HG02678 (cell line): ENCODE results near the gene UNKL.
"Not testable (repeated sequence)": the region's sequence is repeated elsewhere in the genome, so short reads cannot be mapped to it uniquely, and the experiment has no call there.

Experiments used
- ATAC-seq: cut with Tn5 transposase; IDR thresholded peaks from one replicate; pipeline ENCODE4 v1.9.1; 2021; ENCODE audit warnings: mild to moderate bottlenecking, moderate library complexity; ENCODE audit not compliant: unreplicated experiment

Gene UNKL

DNA sequence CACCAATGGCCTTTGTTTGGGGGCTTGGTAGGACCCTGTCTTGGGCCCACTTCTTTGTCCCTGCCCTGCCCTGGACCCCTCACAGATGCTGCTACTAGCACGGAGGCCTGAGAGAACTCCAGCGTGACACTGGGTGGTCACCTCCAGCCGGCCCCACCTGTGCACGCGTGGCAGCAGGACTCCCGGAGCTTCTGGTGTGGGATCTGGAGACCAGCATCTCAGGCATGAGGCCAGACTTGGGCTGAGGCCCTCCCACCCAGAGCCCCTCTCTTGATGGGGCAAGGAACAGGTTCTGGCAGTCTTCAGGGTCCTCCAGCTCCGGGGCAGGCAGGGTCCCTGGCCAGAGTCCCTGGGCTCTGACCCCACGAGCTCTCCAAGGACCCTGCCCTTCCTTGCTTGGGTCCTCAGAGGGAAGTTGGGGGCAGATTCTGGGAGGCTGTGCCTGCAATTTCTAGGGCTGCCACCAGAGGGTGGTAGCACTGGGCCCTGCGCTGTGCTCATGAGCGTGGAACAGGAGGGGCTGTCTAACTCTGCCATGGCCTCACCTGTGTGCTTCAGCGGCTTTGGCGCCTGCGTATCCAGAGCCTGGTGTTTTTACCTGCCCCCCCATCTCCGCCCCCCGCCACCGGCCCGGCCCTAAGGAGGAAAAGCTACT lies 84.1 kb downstream of the UNKL start:
- no peak for ATAC-seq

GRCh38 chr16:1328961-1329360 lies 85.5 kb downstream of the UNKL start:
- not testable (repeated sequence) for ATAC-seq

- ATAC-seq, result not testable (repeated sequence)
Observed at GRCh38 chr16:1328136-1328535, 86.4 kb downstream of the UNKL start.

DNA sequence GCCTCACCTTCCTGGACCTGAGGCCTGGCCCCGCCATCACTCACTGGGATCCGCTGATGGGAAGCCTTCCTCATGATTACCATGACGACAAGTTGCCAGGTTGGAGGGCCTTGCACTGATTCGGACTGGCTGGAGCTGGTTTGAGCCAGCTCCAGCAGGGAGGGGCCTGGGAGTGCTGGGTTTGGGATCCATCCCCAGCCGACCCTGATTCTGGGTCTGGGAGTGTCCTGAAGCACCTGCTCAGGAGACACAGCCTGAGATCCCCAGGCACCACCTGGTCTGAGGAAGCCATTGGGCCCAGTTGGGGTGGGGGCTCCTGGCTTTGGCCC lies 86.9 kb downstream of the UNKL start:
- no peak for ATAC-seq

GRCh38 chr16:1326946-1327618 lies 87.4 kb downstream of the UNKL start:
- no peak for ATAC-seq

- no peak for ATAC-seq
Observed at GRCh38 chr16:1326391-1326790, 88.1 kb downstream of the UNKL start.

DNA sequence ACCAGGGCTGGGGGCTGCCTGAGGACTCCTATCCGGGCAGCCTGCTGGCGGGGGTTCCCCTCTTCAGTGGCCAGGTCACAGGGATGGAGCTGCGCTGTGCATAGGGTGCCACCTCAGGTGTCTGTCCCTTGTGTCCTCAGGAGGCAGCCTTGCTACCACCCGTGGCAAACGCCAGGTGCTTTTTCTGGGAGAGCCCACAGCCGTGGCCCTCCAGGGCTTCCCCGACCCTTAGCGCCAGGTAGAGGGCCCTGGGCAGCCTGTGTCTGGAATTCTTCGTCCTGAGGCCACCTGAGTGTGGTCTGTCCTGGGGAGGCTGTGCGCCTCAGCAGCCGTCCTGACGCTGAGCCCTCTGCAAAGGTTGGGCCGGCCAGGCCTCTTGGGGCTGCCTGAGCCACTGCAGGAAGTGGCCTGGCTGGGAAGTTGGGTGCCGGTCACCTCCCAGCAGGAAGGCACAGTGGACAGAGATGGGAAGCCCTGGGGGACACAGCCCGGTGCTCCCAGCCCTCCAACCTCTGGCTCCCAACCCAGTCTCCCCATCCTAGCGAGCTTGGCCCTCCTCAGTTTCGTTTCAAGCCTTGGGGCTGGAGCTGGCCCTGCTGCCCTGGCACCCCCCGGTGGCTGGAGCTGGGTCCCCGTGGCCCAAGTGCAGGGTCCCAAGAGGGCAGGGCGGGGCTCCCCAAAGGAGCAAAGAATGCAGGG lies 88.7 kb downstream of the UNKL start:
- ATAC-seq, result no peak

- ATAC-seq, result no peak
Observed at GRCh38 chr16:1325261-1325660, 89.2 kb downstream of the UNKL start.

- no peak for ATAC-seq
Observed at GRCh38 chr16:1324286-1324826, 90.1 kb downstream of the UNKL start.

GRCh38 chr16:1323296-1324239 lies 90.9 kb downstream of the UNKL start:
- ATAC-seq, result no peak

DNA sequence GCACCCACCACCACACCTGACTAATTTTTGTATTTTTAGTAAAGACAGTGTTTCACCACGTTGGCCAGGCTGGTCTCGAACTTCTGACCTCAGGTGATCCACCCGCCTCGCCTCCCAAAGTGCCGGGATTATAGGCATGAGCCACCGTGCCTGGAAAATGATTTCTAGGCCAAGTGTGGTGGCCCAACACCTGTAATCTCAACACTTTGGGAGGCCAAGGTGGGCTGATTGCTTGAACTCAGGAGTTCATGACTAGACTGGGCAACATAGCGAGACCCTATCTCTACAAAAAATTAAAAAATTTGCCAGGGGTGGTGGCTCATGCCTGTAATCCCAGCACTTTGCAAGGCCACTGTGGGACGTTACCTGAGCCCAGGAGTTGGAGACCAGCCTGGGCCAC lies 92.1 kb downstream of the UNKL start:
- no peak for ATAC-seq

DNA sequence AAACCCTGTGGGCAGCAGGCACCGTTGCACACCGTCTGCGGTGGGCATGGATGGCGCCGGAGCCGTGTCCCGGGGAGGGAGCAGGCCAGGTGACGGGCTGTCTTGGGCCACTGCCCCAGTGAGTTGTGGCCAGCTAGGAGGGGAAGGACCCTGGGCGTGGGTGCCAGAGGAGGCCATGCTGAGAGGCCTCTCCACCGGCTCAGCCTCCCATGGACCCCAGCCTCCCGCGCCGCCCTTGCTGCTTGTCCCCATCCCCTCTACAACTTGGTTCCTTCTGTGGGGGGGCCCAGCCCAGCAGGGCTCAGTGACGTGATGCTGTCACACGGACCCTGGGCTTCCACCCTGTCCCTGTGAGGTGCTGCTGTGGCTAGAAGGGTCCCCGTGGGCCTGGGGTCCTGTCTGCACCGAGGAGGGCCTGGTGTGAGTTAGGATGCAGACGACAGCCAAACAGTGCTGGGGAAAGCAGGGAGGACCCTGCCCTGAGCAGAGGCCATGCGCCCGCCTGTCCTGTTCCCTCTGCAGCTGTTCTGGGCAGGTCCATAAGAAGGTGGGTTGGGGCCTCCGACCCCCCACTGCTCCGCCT lies 93.8 kb downstream of the UNKL start:
- ATAC-seq, result no peak

GRCh38 chr16:1320097-1320496 lies 94.4 kb downstream of the UNKL start:
- no peak for ATAC-seq

DNA sequence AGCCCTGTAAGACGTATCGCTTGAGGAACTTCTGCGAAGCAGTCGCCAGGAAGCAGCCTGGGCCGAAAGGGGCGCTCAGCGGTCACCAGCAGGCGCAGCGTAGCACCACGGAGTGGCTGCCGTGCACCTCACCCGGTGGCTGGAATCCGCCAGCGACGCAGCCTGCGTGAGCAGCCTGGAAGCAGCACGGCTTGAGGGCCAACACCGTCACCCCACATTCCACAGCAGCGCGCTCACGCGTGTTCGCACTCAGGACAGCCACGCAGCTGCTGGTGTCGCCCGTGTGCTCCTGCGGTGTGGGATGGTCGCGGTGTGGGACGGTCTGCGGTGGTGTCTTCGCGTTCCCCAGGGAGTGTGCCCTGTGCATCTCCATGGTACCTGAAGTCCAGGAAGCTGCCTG lies 95.5 kb downstream of the UNKL start:
- ATAC-seq, result no peak

- no peak for ATAC-seq
Observed at GRCh38 chr16:1318268-1318545, 96.3 kb downstream of the UNKL start.

DNA sequence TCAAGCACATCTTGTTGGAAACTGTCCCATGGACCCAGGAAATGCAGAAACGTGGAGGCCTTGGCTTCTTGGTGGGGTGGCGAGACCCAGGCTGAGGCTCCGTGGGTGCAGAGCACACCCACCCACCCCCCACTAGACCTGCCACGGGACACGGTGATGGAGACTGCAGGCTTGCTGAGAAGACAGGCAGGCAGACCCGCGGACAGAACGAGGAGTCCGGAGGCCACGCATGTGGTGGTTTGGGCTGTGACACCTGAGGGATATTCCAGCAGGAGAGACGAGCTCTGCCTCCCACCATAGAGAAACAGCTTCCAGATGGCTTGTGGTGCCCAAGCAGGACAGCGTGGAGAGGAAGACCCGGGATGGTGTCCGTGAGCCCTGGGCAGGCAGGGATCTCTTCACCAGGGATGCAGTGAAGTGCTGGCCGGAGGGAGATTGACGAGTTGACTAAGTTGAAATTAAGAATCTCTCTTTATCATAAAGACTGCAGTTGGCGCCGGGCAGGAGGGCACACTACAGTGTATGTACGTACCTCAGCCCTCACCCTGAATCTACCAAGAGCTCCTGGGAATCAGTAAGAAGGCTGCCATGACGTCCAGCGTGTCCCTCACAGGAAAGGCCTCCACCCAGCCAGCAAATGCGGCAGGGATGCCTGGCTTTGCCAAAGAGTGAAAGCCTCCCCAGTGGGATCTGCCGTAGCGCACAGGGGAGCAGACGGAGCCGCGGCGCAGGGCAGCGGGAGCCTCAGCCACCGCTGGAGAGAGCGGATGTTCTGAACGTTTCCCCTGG lies 96.8 kb downstream of the UNKL start:
- no peak for ATAC-seq

DNA sequence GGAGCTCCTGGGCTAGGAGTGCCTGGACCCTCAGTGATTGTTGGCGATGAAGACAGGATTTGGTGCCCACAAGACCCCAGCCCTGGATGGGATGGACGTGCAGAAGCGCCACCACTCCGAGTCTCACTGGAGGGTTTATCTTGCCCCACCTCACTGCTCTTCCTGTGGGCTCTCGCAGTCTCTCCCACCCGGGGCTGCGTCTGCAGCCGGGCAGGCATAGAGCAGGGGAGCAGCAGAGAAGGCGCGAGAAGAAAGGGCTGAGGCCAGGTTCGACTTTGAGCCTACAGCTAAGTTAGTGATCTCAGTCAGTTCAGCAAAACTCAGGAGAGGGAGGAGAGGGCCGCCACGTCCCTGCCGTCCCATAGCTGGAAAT lies 98.5 kb downstream of the UNKL start:
- no peak for ATAC-seq

GRCh38 chr16:1315081-1316032 lies 99.1 kb downstream of the UNKL start:
- no peak for ATAC-seq
